OCI-LY7 (cell line): Measurements from ENCODE around the gene LYRM2.

Experiments
- CTCF ChIP-seq: fragments of 200-600 bp; sonication (generic); conservative IDR thresholded peaks from 2 replicates; pipeline ENCODE4 v1.5.1; 2014; ENCODE audit warnings: mild to moderate bottlenecking, antibody characterized with exemption, low read length, moderate library complexity, mixed read lengths
- EZH2phosphoT487 ChIP-seq: fragments of 200-600 bp; sonication (generic); IDR thresholded peaks from 2 replicates; pipeline ENCODE4 v1.6.1; 2018; ENCODE audit warnings: low read depth, borderline replicate concordance, mild to moderate bottlenecking, mixed run types, antibody characterized with exemption, low read length, moderate library complexity, mixed read lengths

GRCh38 chr6:89643406-89643805 is 4.9 kb upstream of the LYRM2 start:
- no peak for TF ChIP-seq CTCF
- no peak for TF ChIP-seq EZH2phosphoT487
